Adrenal gland (tissue), 5 donors: ENCODE measurements around the gene PKNOX1.

Experiments used
- POLR2A ChIP-seq, 2 donors: fragments of 450-650 bp; IDR thresholded peaks; one replicate each; pipeline ENCODE4 v1.6.1; 2017; ENCODE audit warnings: antibody characterized with exemption in 2 of 2, mild to moderate bottlenecking in 2 of 2, moderate library complexity in 1 of 2
- TF ChIP-seq, protein P1 (sequence below), 6 experiments: fragments of 450-650 bp in 4 of 6; fragments of 200-600 bp in 2 of 6; sonication (generic) in 1 of 6; IDR thresholded peaks; 1 replicate in 5 of 6; 2 replicates in 1 of 6; pipeline versions ENCODE4 v1.5.1 to v1.8.0; 2016 to 2021; ENCODE audit warnings: antibody characterized with exemption in 6 of 6, mild to moderate bottlenecking in 2 of 6, moderate library complexity in 1 of 6
- donor health status: DM: no; HTN: no; CAD: no.

- TF ChIP-seq, protein P1, sequence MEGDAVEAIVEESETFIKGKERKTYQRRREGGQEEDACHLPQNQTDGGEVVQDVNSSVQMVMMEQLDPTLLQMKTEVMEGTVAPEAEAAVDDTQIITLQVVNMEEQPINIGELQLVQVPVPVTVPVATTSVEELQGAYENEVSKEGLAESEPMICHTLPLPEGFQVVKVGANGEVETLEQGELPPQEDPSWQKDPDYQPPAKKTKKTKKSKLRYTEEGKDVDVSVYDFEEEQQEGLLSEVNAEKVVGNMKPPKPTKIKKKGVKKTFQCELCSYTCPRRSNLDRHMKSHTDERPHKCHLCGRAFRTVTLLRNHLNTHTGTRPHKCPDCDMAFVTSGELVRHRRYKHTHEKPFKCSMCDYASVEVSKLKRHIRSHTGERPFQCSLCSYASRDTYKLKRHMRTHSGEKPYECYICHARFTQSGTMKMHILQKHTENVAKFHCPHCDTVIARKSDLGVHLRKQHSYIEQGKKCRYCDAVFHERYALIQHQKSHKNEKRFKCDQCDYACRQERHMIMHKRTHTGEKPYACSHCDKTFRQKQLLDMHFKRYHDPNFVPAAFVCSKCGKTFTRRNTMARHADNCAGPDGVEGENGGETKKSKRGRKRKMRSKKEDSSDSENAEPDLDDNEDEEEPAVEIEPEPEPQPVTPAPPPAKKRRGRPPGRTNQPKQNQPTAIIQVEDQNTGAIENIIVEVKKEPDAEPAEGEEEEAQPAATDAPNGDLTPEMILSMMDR (IDR thresholded peaks at IDR 0.05), result no peak
- no peak for TF ChIP-seq POLR2A (IDR thresholded peaks at IDR 0.05)
These were observed 30.6 kb downstream of the PKNOX1 start for GRCh38 chr21:43004926-43005325.
